HG02798 (cell line): ENCODE measurements around the gene TGM2.

Experiments used
- ATAC-seq: cut with Tn5 transposase; IDR thresholded peaks from one replicate; pipeline ENCODE4 v1.9.1; 2021; ENCODE audit warnings: mild to moderate bottlenecking; ENCODE audit not compliant: unreplicated experiment, poor library complexity

The TGM2 gene

DNA sequence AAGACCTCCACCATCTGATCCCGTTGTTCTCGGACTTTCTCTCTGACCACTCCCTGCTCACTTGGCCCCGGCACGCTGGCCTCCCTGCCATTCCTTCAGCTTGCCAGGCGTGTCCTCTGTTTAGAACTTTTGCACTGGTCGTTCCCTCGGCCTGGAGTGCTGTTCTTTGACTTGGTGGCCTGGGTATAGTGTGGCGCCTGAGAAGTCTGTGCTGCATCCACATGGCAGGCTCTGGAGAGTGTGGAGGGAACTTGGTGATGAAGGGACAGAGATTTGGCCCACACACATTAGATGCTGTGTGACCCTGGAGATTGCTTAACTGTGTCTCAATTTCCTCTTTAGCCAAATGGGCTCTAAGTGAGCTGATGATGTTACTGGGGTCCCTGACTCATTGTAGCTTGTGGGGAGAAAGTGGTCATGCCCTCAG, 13.0 kb upstream of the TGM2 start:
- no peak for ATAC-seq

DNA sequence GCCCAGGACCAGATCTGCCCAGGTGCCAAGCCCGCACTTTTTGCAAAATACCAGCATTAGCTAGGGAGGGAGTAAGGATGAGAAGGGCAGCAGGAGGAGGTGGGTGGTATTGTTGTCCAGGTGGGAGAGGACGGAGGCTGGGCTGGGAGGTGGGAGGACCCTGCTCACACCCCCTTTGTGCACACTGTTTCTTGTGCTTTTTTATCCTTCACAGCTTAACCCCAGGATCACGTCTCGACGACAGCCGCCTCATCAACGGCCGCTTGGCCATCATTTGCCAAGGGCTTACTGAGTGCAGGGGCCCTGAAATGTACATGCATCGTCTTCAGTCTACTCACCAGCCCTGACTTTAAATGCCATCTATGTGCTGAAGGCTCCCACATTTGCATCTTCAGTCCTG, 12.1 kb upstream of the TGM2 start:
- no peak for ATAC-seq

DNA sequence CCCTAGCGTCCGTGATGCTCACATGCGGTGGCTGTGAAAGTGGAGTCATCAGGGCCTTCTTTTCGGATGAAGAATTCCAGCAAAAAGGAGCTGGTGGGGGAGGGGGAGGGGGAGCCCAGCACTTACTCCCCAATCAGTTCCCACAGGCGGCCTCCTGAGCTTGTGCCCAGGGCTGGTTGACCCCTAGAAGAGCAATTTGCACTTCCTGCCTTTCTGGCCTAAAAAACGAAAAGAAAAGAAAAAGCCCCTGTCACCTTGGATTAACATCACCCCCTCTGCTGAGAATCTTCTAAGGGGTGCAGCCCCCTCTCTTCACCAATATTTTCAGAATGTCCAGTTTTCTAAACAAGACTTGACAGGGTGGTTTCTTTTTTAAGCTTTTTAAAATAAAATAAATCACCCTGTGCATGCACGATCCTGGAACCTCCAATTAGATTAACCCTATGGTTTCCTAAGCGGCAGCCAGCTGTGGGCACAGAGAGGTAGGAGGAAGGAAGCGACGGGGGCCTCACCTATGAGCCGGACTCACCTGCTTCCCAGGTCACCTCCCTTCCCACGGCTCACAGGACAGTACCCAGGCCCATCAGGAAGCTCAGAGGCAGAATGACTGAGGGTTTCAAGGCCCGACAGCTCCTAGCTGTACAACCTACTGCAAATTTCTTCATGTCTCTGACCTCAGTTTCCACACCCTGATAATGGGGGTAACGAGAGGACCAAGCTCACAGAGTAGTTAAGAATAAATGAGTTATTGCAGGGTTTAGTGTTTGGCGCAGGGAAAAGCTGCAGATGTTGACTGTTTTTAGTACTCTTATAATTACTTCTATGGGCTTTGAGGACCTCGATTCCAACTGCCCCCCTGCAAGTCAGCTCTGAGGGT, 10.5 kb upstream of the TGM2 start:
- ATAC-seq: no peak

DNA sequence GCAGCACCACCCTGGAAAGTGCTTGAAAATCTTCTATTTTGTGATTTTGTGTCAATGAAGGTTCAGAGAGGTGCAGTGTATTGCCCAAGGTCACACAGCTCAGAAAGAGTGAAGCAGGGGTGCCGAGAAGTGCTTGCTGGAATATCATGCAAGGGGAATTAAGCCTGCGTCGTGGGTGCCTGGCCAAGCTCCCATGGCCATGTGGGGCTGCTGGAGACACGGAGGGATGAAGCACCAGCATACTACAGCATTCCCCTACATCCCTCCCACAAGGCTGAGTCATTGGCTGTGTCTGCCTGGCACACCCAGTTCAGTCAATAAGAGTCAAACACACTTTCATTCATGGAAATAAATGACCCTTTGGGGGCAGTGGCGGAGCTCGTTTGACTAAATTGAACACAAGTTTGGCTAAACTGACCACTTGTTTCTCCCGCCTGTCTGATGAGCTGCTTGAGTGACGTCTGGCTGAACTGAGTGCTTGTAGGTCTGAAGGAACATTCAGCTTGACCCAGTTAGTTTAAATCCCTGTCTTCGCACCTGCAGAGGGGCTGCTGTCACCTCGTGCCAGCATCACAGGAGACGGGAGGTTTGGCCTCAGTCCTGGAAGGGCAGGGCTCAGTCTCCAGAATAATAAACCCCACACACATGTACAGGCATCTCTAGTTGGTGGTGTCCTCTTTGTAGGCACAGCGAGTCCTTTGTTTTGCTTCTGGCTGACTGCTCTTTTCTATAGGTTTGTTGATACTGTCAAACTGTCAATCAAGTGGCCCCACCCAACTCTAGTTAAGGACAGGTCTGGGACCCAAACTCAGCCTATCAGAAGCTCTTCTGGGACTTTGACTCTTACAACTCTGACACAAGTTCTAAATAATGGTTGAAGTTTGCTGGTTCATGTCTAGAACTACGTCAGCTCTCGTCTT, 8.4 kb upstream of the TGM2 start:
- ATAC-seq: no peak

DNA sequence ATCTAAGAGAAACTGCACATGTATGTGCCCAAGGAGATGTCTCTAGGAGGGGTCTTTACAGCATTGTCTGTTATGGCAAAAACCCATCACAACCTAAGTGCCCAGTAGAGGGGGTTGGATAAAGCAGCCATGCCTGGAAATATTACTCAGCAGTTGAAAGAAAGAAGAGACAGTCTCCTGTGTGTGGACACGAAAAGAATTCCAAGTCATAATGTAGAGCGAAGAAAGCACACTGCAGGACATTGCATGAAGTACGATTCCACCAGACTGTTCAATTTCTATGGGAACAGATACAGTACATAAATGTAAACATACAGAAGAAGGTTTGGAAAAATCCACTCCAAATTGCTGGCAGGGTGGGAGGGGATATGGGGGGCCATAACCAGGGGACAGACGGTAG, 7.3 kb upstream of the TGM2 start:
- ATAC-seq: no peak

DNA sequence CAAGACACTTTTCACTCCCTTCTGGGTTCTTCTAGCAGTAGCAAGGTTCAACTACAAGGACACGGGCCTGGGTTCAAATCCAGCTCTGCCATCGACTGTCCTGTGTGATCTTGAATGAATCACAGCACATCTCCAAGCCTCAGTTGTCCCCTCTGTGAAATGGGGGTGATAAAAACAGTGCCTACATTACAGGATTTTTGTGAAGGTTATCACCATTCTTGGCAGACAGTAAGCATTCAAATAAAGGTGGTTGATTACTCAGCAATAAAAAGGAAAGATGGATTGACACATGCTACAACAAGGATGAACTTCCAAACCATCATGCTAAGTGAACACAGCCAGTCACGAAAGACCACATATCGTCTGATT, 6.6 kb upstream of the TGM2 start:
- no peak for ATAC-seq

DNA sequence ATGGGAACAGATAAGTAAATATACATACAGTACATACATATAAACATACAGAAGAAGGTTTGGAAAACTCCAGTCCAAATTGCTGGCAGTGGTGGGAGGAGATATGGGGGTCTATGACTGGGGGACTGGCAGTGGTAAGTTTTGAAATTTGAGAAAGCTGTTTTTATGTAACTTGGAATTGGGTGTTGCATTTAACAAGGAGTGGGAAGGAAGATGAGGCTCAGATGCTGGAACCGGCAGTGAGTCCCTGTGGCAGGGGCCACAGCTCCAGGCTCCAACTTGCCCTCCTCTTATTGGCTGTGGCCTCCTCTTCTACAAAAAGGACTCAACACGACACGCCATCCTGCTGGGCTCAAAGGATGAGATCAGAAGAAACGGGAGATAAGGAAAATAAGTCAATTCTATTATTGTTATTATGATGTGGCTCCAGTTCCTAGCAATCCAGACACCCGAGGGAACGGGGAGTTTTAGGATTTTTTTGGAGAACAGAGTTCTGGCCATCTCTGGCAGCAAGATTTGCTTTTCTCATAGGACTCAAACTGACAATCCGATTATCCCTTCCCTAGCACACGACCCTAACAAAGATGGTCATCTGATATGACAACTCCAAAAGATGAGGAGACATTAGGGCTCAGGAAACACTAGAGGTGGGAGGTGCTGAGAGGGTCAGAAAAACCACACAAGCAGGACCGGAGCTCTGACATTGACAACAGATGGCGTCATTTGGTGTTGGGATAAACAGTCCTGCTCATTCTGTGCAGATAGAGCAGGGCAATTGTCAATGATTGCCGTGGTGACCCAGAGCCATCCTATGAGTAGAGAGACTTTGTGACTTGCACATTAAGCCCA, 6.0 kb upstream of the TGM2 start:
- no peak for ATAC-seq

DNA sequence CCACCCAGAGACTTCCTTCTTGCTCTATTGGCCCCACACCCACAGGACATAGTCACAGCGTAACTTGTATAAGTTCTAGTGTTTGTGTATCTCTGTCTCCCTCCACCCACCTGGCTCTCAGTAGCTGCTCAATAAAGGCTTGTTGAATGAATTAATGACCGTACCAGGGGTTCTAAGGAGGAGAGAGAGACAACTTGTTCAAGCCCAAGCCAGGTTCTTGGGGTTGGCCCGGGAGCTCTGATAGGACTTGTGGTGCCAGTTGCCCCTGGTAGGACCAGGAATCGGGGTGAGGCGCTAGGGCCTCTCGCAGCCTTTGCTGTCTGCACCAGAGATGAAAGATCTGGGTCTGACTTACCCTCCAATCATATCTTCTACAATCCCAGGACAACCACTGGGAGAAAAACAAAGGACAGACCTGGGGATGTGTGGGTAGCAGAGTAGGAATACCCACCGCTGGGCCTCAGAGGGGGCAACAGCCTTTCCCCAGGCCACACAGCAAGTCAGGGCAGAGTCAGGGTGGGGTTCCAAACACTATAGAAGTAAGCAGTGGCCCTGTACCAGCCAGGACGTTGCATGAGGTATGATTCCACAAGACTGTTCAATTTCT, 5.3 kb upstream of the TGM2 start:
- no peak for ATAC-seq

DNA sequence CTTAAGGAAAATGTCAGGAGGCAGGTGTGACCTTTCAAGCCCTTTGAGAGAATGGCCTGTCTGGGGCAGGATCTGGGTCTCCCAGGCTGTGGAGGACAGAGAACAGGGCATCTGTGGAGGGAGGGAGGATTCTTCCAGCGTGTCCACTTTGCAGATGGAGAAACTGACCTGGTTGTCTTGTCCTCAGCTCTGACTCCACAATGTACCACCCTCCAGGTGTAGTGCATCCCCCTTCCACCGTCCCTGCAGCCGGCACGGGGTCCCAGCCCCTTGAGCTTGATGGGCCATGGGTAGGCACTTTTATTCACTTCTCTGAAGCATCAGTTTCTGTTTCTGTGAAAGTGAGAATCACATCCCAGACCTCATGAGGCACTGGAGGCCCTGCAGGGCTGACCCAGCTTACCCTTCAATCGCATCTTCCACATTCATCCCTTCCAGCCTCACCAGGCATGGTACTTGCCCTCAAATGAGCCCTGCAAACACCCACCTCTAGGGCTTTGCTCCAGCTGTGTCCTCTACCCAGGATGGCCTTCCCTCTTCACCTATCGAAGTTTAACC, 4.6 kb upstream of the TGM2 start:
- no peak for ATAC-seq

DNA sequence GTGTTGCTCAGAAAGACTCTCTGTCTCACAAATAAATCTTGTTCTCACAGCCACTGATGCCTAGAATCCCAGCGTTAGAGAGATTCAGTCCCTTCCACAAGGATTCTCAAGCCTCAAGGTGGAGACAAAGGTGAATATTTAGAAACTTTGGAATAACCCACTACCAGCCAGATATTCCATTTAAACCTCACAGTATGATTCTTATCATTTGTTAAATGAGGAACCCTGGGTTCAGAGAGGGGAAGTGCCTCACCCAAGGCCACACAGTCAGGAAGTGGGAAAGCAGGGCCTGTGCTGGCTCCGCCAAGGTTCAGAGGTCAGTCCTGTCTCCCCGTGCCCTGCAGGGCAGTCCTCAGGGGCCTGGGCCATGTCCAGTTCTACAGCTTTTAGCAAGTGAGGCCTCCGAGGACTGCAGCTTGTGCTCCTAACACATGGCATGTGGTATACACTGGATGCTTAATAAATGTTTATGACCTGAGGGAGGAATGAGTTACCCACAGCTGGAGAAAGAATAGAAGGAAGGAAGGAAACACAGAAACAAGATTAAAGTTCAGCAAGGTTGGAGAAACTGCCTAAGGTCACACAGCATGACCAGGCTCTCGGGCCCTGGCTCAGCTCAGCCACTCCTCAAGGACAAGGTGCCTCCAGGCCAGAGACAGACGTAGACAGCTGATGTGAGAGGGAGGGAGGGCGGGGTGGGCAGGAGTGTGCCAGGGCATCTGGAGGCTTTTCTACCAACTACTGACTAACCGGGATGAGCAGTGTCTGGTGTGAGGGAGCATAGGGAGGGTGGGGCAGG, 3.9 kb upstream of the TGM2 start:
- ATAC-seq: no peak

DNA sequence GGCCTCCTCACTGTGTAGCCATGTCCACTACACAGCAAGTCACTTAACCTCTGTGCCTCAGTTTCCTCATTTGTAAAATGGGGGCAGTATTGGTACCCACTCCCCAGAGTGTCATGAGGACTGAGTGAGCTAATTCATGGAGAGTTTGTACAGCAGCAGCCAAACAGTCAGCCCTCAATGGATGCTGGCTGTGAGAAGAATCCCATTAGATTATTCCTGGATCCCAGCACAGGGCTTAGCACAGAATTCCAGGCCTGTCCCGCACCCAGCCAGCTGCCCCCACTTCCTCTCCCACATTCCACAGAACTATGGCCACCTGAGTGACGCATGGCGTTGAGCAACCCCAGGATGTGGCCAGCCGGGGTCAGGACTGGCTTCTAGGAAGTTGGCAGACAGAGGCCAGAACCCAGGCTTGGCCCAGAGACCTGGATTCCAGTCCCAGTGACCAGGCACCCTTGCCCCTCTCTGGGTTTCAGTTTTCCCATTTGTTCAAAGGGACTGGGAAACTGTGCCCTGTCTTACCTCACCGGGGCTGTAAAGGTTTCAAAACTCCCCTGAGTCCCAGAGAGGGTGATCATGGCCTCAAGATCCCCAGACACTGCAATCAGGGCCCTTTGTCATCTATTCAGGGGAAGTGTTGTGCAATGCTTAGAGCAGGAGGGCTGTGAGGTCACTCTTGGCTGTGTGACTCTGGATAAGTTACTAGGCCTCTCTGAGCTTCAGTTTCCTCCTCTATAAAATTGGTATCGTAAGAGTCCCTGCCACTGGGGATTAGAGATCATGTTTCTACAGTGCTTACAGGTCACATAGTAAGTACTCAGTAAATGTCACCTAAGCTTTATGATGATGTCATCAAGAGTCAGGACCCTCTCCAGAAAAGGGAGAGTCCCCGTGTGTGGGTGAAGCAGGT, 3.0 kb upstream of the TGM2 start:
- ATAC-seq: no peak

DNA sequence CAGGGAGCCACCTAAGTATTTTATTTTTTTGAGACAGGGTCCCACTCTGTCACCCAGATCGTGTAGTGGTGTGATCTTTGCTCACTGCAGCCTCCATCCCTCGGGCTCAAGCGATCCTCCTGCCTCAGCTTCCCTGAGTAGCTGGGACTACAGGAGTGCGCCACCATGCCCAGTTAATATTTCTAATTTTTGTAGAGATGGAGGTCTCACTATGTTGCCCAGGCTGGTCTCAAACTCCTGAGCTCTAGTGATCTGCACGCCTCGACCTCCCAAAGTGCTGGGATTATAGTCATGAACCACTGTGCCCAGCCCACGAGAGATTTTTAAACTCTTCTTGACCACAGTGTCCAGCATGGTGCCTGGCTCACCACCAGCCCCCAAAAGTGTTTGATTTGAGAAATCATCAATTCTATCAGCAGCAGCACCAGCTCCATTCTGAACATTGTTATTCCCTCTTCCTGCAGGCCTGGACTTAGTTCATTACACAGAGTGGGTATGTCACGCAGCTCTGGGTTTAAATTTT, 2.3 kb upstream of the TGM2 start:
- no peak for ATAC-seq

DNA sequence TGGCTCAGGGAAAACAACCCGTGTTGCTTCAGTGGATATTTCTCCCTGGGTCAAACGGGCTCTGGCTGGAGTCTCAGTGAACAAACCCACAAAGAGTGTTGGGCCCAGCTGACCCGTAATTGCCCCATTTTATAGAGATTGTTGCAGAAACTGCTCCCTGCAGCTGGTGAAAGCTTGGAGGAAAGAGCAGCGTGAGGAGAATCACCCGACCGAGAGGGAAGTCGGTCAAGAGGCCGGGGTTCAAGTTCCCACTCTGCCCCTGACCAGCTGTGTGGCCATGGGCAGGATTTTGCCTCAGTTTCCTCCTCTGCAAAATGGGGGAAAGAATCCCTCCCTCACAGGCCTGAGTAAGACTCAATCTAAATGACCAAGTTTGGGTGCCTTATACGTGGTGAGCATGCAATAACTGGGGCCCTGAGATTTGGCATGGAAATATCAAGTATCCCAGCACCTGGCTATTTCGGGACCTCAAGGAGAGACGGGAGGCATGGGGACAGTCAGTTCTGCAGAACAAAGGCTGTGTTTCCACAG, 1.7 kb upstream of the TGM2 start:
- ATAC-seq: no peak

DNA sequence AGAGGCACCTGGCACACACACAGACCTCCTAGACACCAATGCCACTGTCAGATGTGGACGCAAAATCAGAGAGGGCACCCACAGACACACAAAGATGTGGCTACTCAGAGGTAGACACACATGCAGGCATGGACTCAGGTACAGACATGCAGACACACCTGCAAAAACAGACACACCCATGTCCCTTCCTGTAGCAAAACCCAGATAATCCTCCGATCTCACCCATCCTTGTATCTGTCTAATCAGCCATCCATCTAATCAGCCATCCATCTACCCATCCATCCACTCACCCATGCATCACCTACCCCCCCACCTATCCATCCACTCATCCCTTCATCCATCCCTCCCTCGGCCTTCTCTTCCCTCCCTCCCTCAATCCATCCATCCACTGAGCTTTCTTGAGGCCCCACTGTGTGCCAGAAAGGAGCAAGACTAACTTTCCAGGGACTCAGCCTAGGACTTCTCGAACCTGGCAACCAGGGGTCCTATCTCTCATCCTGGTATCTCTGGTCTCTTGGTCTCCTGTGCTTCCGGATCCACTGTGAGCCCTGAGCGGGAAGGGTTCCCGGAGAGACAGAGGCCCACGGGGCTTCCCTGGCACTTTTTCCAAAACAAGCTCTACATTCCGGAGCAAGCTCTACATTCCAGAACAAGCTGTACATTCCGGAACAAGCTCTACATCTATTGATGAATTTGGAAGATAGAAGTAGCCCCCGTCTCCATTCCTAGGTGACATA, 1.1 kb upstream of the TGM2 start:
- no peak for ATAC-seq

DNA sequence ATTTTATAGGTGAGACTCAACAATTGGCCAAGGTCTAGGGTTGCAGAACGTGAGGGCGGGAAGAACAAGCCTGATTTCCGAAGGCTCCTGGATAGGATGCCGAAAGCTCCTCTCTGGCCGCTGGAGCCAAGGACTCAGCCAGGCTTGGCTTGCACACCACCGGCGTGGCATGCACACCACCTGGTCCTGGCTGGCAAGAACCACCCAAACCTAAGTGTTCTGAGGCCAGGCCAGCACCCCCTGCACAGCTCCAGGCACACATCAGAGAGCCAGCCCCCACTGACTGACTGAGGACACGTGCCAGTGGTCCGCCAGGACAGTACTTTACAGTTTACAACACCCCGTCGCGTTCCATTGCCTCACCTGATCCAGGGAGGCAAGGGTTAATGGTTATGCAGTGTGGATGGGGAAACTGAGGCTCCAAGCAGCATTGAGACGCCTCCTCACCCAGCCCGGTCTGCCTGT, 414 bp downstream of the TGM2 start:
- ATAC-seq: no peak

DNA sequence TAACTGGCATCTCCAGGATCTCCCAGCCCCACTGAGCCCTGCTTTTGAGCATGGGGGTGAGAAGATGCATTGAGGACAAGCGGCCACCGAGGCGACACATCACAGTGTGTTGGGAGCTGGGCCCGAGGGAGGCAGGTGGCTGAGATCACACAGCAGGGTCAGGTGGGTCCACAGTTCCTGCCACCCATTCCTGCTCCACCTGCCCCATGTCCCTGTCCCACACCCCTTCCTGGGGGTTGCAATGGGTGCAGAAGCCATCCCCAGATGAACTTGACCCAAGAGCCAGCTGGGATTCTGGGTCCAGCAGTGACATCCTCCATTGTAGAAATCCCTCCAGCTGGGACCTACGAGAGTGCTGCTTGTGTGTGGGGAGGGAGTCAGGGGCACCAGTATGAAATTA, 1.0 kb downstream of the TGM2 start:
- no peak for ATAC-seq
